HEK293 (cell line): ENCODE results near the gene IGDCC3.

Experiments
- CTCF ChIA-PET: fragments of 350-600 bp; formaldehyde crosslinking; extraction: SDS; loops from one replicate; lab custom pipeline; 2021; ENCODE audit warnings: antibody characterized with exemption; lab: Yijun Ruan, JAX
- POLR2A ChIA-PET: fragments of 300-600 bp; formaldehyde crosslinking; extraction: SDS; loops from one replicate; lab custom pipeline; 2020; ENCODE audit warnings: antibody characterized with exemption, inconsistent platforms; lab: Yijun Ruan, JAX
- H3K27ac ChIP-seq: fragments of 200-500 bp; sonication (Bioruptor generic); 2 replicates; pipeline ENCODE4 v1.5.1; 2014; ENCODE audit warnings: low read depth, low read length, control low read depth, inconsistent platforms; ENCODE audit errors: extremely low read depth
- H3K36me3 ChIP-seq, 2 experiments: fragments of 200-500 bp in 1 of 2; sonication (Bioruptor generic) in 1 of 2; 1 replicate in 1 of 2; 2 replicates in 1 of 2; pipeline ENCODE4 v1.5.1; 2014 to 2017; ENCODE audit warnings: inconsistent platforms in 2 of 2, low read length in 2 of 2; ENCODE audit not compliant: control insufficient read depth in 2 of 2, insufficient read depth in 1 of 2
- H3K4me1 ChIP-seq: fragments of 200-500 bp; sonication (Bioruptor generic); 2 replicates; pipeline ENCODE4 v1.5.1; 2014; ENCODE audit warnings: mild to moderate bottlenecking, low read length, inconsistent platforms; ENCODE audit not compliant: control insufficient read depth, insufficient read depth
- H3K4me3 ChIP-seq: 2 replicates; pipeline ENCODE4 v1.5.1; 2011; ENCODE audit warnings: low read depth, mild to moderate bottlenecking, control low read depth, low read length, moderate library complexity
- H3K9me3 ChIP-seq: fragments of 200-500 bp; sonication (Bioruptor generic); 2 replicates; pipeline ENCODE4 v1.5.1; 2014; ENCODE audit warnings: low read depth, low read length, inconsistent platforms; ENCODE audit not compliant: control insufficient read depth, insufficient read depth
- BCL11B ChIP-seq: fragments of 450-650 bp; formaldehyde crosslinking; IDR thresholded peaks from 2 replicates; pipeline ENCODE4 v1.5.1; 2016; ENCODE audit warnings: low read depth, missing biosample characterization, missing genetic modification characterization
- EGR2 ChIP-seq: fragments of 450-650 bp; formaldehyde crosslinking; IDR thresholded peaks from 2 replicates; pipeline ENCODE4 v1.5.1; 2016; ENCODE audit warnings: low read depth, missing biosample characterization, missing genetic modification characterization
- GLI2 ChIP-seq: fragments of 450-650 bp; formaldehyde crosslinking; IDR thresholded peaks from 2 replicates; pipeline ENCODE4; 2017; ENCODE audit warnings: missing biosample characterization, missing genetic modification characterization, low read depth, borderline replicate concordance
- HOXD13 ChIP-seq: sonication (generic); formaldehyde crosslinking; IDR thresholded peaks from 2 replicates; pipeline ENCODE4 v1.8.0; 2022; ENCODE audit warnings: missing genetic modification reagents, borderline replicate concordance
- IKZF3 ChIP-seq: fragments of 450-650 bp; IDR thresholded peaks from 2 replicates; pipeline ENCODE4 v1.5.0; 2018; ENCODE audit warnings: missing biosample characterization, mild to moderate bottlenecking, missing genetic modification characterization, moderate library complexity
- KLF1 ChIP-seq: fragments of 450-650 bp; formaldehyde crosslinking; IDR thresholded peaks from 2 replicates; pipeline ENCODE4 v1.5.1; 2016; ENCODE audit warnings: missing biosample characterization, missing genetic modification characterization
- SP2 ChIP-seq: fragments of 450-650 bp; formaldehyde crosslinking; IDR thresholded peaks from 2 replicates; pipeline ENCODE4 v1.5.1; 2016; ENCODE audit warnings: missing biosample characterization, missing genetic modification characterization
- ZFHX2 ChIP-seq: fragments of 450-650 bp; formaldehyde crosslinking; conservative IDR thresholded peaks from 2 replicates; pipeline ENCODE4 v1.5.1; 2016; ENCODE audit warnings: missing biosample characterization, missing genetic modification characterization
- ZNF16 ChIP-seq: fragments of 450-650 bp; formaldehyde crosslinking; IDR thresholded peaks from 2 replicates; pipeline ENCODE4 v1.5.1; 2016; ENCODE audit warnings: low read depth, missing biosample characterization, missing genetic modification characterization
- ZNF2 ChIP-seq: fragments of 450-650 bp; formaldehyde crosslinking; IDR thresholded peaks from 2 replicates; pipeline ENCODE4 v1.5.1; 2016; ENCODE audit warnings: missing biosample characterization, missing genetic modification characterization
- ZNF239 ChIP-seq: fragments of 450-650 bp; formaldehyde crosslinking; IDR thresholded peaks from 2 replicates; pipeline ENCODE4 v1.5.1; 2016; ENCODE audit warnings: missing biosample characterization, missing genetic modification characterization
- ZNF24 ChIP-seq: fragments of 450-650 bp; formaldehyde crosslinking; IDR thresholded peaks from 2 replicates; pipeline ENCODE4 v1.5.1; 2016; ENCODE audit warnings: missing biosample characterization, missing genetic modification characterization
- ZNF248 ChIP-seq: fragments of 450-650 bp; formaldehyde crosslinking; IDR thresholded peaks from 2 replicates; pipeline ENCODE4 v1.5.1; 2017; ENCODE audit warnings: missing biosample characterization, missing genetic modification characterization
- ZNF354C ChIP-seq: fragments of 450-650 bp; formaldehyde crosslinking; IDR thresholded peaks from 2 replicates; pipeline ENCODE4 v1.5.1; 2016; ENCODE audit warnings: missing biosample characterization, missing genetic modification characterization, low read depth, borderline replicate concordance
- ZNF558 ChIP-seq: fragments of 450-650 bp; formaldehyde crosslinking; IDR thresholded peaks from 2 replicates; pipeline ENCODE4 v1.5.1; 2016; ENCODE audit warnings: missing biosample characterization, missing genetic modification characterization
- ZNF560 ChIP-seq: fragments of 450-650 bp; formaldehyde crosslinking; IDR thresholded peaks from 2 replicates; pipeline ENCODE4 v1.5.1; 2017; ENCODE audit warnings: missing biosample characterization, missing genetic modification characterization, borderline replicate concordance
- ZNF626 ChIP-seq: fragments of 450-650 bp; sonication (Bioruptor Pico); formaldehyde crosslinking; IDR thresholded peaks from 2 replicates; pipeline ENCODE4 v1.5.1; 2018; ENCODE audit warnings: missing biosample characterization, missing genetic modification characterization, inconsistent platforms
- ZNF677 ChIP-seq: fragments of 450-650 bp; IDR thresholded peaks from 2 replicates; pipeline ENCODE4 v1.5.0; 2018; ENCODE audit warnings: missing biosample characterization, mild to moderate bottlenecking, missing genetic modification characterization, moderate library complexity
- ZNF692 ChIP-seq: fragments of 450-650 bp; formaldehyde crosslinking; IDR thresholded peaks from 2 replicates; pipeline ENCODE4 v1.5.1; 2016; ENCODE audit warnings: missing biosample characterization, missing genetic modification characterization
- ZNF701 ChIP-seq: fragments of 450-650 bp; formaldehyde crosslinking; IDR thresholded peaks from 2 replicates; pipeline ENCODE4 v1.5.1; 2016; ENCODE audit warnings: missing biosample characterization, missing genetic modification characterization
- TF ChIP-seq, protein P1 (sequence below): fragments of 450-650 bp; formaldehyde crosslinking; conservative IDR thresholded peaks from 2 replicates; pipeline ENCODE4 v1.5.1; 2016; ENCODE audit warnings: low read depth, missing biosample characterization, missing genetic modification characterization
- TF ChIP-seq, protein P2 (sequence below): fragments of 450-650 bp; formaldehyde crosslinking; IDR thresholded peaks from 2 replicates; pipeline ENCODE4 v1.5.1; 2017; ENCODE audit warnings: missing biosample characterization, missing genetic modification characterization
- TF ChIP-seq, protein P3 (sequence below): fragments of 450-650 bp; formaldehyde crosslinking; IDR thresholded peaks from 2 replicates; pipeline ENCODE4 v1.5.1; 2017; ENCODE audit warnings: missing biosample characterization, missing genetic modification characterization
- TF ChIP-seq, protein P4 (sequence below): fragments of 450-650 bp; formaldehyde crosslinking; IDR thresholded peaks from 2 replicates; pipeline ENCODE4 v1.5.1; 2016; ENCODE audit warnings: missing biosample characterization, missing genetic modification characterization

The IGDCC3 gene

DNA sequence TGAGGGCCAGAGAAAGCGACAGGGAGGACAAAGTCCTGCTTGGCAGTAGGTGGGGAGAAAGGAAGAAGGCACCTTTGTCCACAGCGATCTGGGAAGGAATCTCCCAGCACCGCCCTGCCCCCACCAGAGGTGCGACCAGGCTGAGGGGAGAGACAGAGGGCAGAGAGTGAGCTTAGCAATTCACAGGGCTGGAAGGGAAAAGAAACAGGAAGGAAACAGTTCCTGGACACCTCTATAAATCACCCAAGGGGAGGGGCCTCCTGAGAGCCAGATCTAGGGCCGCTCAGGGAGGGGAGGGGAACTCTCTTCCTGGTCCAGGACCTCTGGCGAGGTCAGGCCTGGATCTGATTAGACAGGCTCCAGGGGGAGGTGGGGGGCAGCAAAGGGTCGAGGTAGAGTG is 37.9 kb downstream of the IGDCC3 start:
- H3K4me1 ChIP-seq = peaks cover 4% of the 10 kb centered on the region
- CTCF ChIA-PET = interaction anchor here (0.6 to 1.0 kb wide), 5 partner anchors 11 to 61 kb away, joined by 3 to 6 read pairs (median 3); no protein-coding TSS in a partner anchor
- POLR2A ChIA-PET = no interaction called here
- H3K36me3 ChIP-seq = no peaks in the 10 kb centered on the region
- no peaks in the 10 kb centered on the region for H3K9me3 ChIP-seq
- no peak overlapping the region for H3K4me3 ChIP-seq
- no peak overlapping the region for H3K27ac ChIP-seq
- no peak for TF ChIP-seq GLI2 (tag by site-specific recombination)
- TF ChIP-seq ZNF248 (tag by site-specific recombination) = no peak
- TF ChIP-seq, protein P1, sequence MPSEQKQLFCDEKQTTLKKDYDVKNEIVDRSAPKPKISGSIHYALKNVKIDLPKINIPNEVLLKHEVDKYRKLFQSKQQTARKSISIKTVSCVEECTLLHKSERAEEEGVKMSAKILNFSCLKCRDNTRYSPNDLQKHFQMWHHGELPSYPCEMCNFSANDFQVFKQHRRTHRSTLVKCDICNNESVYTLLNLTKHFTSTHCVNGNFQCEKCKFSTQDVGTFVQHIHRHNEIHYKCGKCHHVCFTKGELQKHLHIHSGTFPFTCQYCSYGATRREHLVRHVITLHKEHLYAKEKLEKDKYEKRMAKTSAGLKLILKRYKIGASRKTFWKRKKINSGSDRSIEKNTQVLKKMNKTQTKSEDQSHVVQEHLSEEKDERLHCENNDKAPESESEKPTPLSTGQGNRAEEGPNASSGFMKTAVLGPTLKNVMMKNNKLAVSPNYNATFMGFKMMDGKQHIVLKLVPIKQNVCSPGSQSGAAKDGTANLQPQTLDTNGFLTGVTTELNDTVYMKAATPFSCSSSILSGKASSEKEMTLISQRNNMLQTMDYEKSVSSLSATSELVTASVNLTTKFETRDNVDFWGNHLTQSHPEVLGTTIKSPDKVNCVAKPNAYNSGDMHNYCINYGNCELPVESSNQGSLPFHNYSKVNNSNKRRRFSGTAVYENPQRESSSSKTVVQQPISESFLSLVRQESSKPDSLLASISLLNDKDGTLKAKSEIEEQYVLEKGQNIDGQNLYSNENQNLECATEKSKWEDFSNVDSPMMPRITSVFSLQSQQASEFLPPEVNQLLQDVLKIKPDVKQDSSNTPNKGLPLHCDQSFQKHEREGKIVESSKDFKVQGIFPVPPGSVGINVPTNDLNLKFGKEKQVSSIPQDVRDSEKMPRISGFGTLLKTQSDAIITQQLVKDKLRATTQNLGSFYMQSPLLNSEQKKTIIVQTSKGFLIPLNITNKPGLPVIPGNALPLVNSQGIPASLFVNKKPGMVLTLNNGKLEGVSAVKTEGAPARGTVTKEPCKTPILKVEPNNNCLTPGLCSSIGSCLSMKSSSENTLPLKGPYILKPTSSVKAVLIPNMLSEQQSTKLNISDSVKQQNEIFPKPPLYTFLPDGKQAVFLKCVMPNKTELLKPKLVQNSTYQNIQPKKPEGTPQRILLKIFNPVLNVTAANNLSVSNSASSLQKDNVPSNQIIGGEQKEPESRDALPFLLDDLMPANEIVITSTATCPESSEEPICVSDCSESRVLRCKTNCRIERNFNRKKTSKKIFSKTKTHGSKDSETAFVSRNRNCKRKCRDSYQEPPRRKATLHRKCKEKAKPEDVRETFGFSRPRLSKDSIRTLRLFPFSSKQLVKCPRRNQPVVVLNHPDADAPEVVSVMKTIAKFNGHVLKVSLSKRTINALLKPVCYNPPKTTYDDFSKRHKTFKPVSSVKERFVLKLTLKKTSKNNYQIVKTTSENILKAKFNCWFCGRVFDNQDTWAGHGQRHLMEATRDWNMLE (tag by site-specific recombination) = no peak
- TF ChIP-seq ZNF677 (tag by site-specific recombination) = no peak
- TF ChIP-seq IKZF3 (tag by site-specific recombination) = no peak
- no peak for TF ChIP-seq ZNF558 (tag by site-specific recombination)
- no peak for TF ChIP-seq ZNF16 (tag by site-specific recombination)
- TF ChIP-seq SP2 (tag by site-specific recombination) = no peak
- TF ChIP-seq KLF1 (tag by site-specific recombination) = no peak
- no peak for TF ChIP-seq ZNF626 (tag by site-specific recombination)
- TF ChIP-seq ZNF692 (tag by site-specific recombination) = no peak
- TF ChIP-seq, protein P2, sequence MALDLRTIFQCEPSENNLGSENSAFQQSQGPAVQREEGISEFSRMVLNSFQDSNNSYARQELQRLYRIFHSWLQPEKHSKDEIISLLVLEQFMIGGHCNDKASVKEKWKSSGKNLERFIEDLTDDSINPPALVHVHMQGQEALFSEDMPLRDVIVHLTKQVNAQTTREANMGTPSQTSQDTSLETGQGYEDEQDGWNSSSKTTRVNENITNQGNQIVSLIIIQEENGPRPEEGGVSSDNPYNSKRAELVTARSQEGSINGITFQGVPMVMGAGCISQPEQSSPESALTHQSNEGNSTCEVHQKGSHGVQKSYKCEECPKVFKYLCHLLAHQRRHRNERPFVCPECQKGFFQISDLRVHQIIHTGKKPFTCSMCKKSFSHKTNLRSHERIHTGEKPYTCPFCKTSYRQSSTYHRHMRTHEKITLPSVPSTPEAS = no peak
- no peak for TF ChIP-seq ZNF560 (tag by site-specific recombination)
- TF ChIP-seq ZNF701 (tag by site-specific recombination) = no peak
- no peak for TF ChIP-seq ZFHX2 (tag by site-specific recombination)

DNA sequence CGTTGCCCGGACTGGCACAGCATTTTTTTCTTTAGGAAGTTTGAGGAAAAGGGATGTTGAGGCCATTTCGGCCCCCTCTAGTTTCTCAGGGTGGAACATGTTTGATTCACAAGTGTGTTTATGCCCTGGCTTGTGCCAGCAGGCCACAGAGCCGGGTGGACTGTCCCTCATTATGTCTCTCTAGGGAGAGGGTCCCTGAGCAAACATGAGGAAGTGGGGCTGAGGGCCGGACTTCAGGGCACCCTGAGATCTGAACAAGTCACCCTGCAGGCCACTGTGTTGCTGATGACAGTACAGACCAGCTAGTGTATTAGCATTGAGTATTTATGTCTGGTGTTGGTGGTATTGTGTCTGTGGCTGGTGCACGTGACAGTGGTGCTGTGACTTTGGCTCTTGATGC is 38.4 kb downstream of the IGDCC3 start:
- no peaks in the 10 kb centered on the region for H3K9me3 ChIP-seq
- no peaks in the 10 kb centered on the region for H3K36me3 ChIP-seq
- no peak overlapping the region for H3K27ac ChIP-seq
- ChIA-PET CTCF (interaction anchor here (0.6 to 1.4 kb wide), 5 partner anchors 10 to 62 kb away, joined by 3 to 6 read pairs (median 3); no protein-coding TSS in a partner anchor), POLR2A (no interaction called here)
- H3K4me3 ChIP-seq = no peak overlapping the region
- H3K4me1 ChIP-seq = peaks cover 4% of the 10 kb centered on the region
- TF ChIP-seq EGR2 = no peak
- TF ChIP-seq, protein P3, sequence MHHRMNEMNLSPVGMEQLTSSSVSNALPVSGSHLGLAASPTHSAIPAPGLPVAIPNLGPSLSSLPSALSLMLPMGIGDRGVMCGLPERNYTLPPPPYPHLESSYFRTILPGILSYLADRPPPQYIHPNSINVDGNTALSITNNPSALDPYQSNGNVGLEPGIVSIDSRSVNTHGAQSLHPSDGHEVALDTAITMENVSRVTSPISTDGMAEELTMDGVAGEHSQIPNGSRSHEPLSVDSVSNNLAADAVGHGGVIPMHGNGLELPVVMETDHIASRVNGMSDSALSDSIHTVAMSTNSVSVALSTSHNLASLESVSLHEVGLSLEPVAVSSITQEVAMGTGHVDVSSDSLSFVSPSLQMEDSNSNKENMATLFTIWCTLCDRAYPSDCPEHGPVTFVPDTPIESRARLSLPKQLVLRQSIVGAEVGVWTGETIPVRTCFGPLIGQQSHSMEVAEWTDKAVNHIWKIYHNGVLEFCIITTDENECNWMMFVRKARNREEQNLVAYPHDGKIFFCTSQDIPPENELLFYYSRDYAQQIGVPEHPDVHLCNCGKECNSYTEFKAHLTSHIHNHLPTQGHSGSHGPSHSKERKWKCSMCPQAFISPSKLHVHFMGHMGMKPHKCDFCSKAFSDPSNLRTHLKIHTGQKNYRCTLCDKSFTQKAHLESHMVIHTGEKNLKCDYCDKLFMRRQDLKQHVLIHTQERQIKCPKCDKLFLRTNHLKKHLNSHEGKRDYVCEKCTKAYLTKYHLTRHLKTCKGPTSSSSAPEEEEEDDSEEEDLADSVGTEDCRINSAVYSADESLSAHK = no peak
- no peak for TF ChIP-seq KLF1 (tag by site-specific recombination)
- TF ChIP-seq ZNF24 (tag by site-specific recombination) = no peak
- TF ChIP-seq ZNF354C (tag by site-specific recombination) = no peak
- TF ChIP-seq ZNF239 = no peak
- no peak for TF ChIP-seq ZNF2 (tag by site-specific recombination)
- no peak for TF ChIP-seq HOXD13 (CRISPR knock-in tag)
- TF ChIP-seq BCL11B (tag by site-specific recombination) = no peak
- TF ChIP-seq, protein P4, sequence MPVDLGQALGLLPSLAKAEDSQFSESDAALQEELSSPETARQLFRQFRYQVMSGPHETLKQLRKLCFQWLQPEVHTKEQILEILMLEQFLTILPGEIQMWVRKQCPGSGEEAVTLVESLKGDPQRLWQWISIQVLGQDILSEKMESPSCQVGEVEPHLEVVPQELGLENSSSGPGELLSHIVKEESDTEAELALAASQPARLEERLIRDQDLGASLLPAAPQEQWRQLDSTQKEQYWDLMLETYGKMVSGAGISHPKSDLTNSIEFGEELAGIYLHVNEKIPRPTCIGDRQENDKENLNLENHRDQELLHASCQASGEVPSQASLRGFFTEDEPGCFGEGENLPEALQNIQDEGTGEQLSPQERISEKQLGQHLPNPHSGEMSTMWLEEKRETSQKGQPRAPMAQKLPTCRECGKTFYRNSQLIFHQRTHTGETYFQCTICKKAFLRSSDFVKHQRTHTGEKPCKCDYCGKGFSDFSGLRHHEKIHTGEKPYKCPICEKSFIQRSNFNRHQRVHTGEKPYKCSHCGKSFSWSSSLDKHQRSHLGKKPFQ = no peak
